K562 (cell line): Measurements from ENCODE around the gene MT1X. TPM values are rescaled to one million over a fixed set of nuclear protein-coding genes. Genes with fewer than 3 reads are reported as not detected.

Experiments
- CREM ChIP-seq: IDR thresholded peaks from 2 replicates; pipeline ENCODE4 v1.6.1; 2014; ENCODE audit warnings: antibody characterized with exemption, low read depth
- DIDO1 ChIP-seq: fragments of 450-650 bp; IDR thresholded peaks from 2 replicates; pipeline ENCODE4 v1.6.1; 2016; ENCODE audit warnings: low read depth, missing biosample characterization, missing genetic modification characterization
- E2F6 ChIP-seq, 2 experiments: IDR thresholded peaks; 2 replicates each; pipeline ENCODE4 v1.6.1; 2011; ENCODE audit warnings: borderline replicate concordance in 1 of 2, control low read depth in 1 of 2, low read depth in 1 of 2, low read length in 1 of 2, mild to moderate bottlenecking in 1 of 2, mixed read lengths in 1 of 2, moderate library complexity in 1 of 2; ENCODE audit not compliant: insufficient read depth in 1 of 2, insufficient read length in 1 of 2, poor library complexity in 1 of 2, severe bottlenecking in 1 of 2; ENCODE audit errors: extremely low read depth in 1 of 2
- EP400 ChIP-seq: fragments of 450-650 bp; IDR thresholded peaks from 2 replicates; pipeline ENCODE4 v1.6.1; 2017; ENCODE audit warnings: antibody characterized with exemption, mild to moderate bottlenecking, moderate library complexity
- GMEB1 ChIP-seq: fragments of 250-450 bp; sonication (Bioruptor Pico); IDR thresholded peaks from 2 replicates; pipeline ENCODE4 v1.4.0; 2020; ENCODE audit warnings: mild to moderate bottlenecking
- HEY1 ChIP-seq: fragments of 250-450 bp; sonication (Bioruptor Pico); IDR thresholded peaks from 2 replicates; pipeline ENCODE4 v1.5.0; 2020; ENCODE audit warnings: mild to moderate bottlenecking, moderate library complexity, borderline replicate concordance
- NKRF ChIP-seq: fragments of 450-650 bp; IDR thresholded peaks from 2 replicates; pipeline ENCODE4 v1.6.1; 2016; ENCODE audit warnings: borderline replicate concordance
- NRF1 ChIP-seq, 2 experiments: fragments of 450-650 bp; IDR thresholded peaks in 1 of 2; conservative IDR thresholded peaks in 1 of 2; 2 replicates each; pipeline ENCODE4 v1.6.1; 2014; ENCODE audit warnings: mild to moderate bottlenecking in 2 of 2
- PHF20 ChIP-seq: fragments of 450-650 bp; IDR thresholded peaks from 2 replicates; pipeline ENCODE4 v1.6.1; 2018; ENCODE audit not compliant: partially characterized antibody
- SP2 ChIP-seq: IDR thresholded peaks from 2 replicates; pipeline ENCODE4 v1.6.1; 2011; ENCODE audit warnings: mild to moderate bottlenecking, low read depth, low read length, moderate library complexity; ENCODE audit not compliant: poor library complexity, severe bottlenecking; ENCODE audit errors: extremely low read depth
- TFAP4 ChIP-seq: sonication (generic); formaldehyde crosslinking; IDR thresholded peaks from 2 replicates; pipeline ENCODE4 v1.8.0; 2022; ENCODE audit warnings: missing genetic modification reagents, mild to moderate bottlenecking, moderate library complexity, borderline replicate concordance
- TFE3 ChIP-seq: fragments of 450-650 bp; formaldehyde crosslinking; IDR thresholded peaks from 2 replicates; pipeline ENCODE4 v1.4.0; 2020; ENCODE audit warnings: mild to moderate bottlenecking, mixed read lengths
- ZBTB12 ChIP-seq: fragments of 250-450 bp; sonication (Bioruptor Pico); IDR thresholded peaks from 2 replicates; pipeline ENCODE4 v1.4.0; 2020
- ZNF512 ChIP-seq: IDR thresholded peaks from 2 replicates; pipeline ENCODE4 v1.6.1; 2016; ENCODE audit warnings: missing genetic modification characterization, missing compliant biosample characterization
- polyA plus RNA-seq, 8 experiments: library from polyadenylated mRNA; depleted of rRNA in 4 of 8; stranded (reverse) in 5 of 8; unstranded in 3 of 8; fragments of >200 nt; fragmentation: Nextera tagmentation in 2 of 8; fragmentation: Illumina TruSeq in 1 of 8; extraction: Ambion mirVana in 2 of 8; extraction: Trizol in 1 of 8; gene quantifications; 2 replicates each; pipeline versions ENCODE4 v1.2.1 to v1.2.3, GENCODE V29; 2011 to 2014; ENCODE audit warnings: inconsistent platforms in 1 of 8, missing spikeins in 1 of 8
- total RNA-seq, 7 experiments: library from RNA; depleted of rRNA in 6 of 7; stranded (reverse); fragments of >200 nt in 6 of 7; fragmentation: Illumina TruSeq in 2 of 7; extraction: Trizol in 2 of 7; gene quantifications; 2 replicates each; pipeline versions ENCODE4 v1.2.1 to v1.2.3, GENCODE V29; 2011 to 2021; ENCODE audit warnings: low replicate concordance in 1 of 7

Gene MT1X
- total and polyA plus RNA-seq, 9 of the 15 experiments (the other 6 are each of a cell fraction or from before 2014, with no cell fraction given): 4.9 to 22.8 (median 8.7) TPM

- peak in 1 of 2 experiments; percentile 42; a peak in 2 of 4 replicates for TF ChIP-seq NRF1 (conservative IDR thresholded peaks at IDR 0.05 in 1 of 2, IDR thresholded peaks at IDR 0.05 in 1 of 2)
- peak; percentile 91 for TF ChIP-seq CREM
- TF ChIP-seq SP2: peak; percentile 20
- peak; percentile 79 for TF ChIP-seq GMEB1 (CRISPR knock-in tag)
- peak; percentile 80 for TF ChIP-seq PHF20
- no peak for TF ChIP-seq TFE3
- TF ChIP-seq HEY1: no peak
- peak; percentile 62 for TF ChIP-seq TFAP4 (CRISPR knock-in tag)
- peak; percentile 91 for TF ChIP-seq EP400
- TF ChIP-seq ZBTB12: no peak
- peak; percentile 61 to 83 for TF ChIP-seq E2F6 (IDR thresholded peaks at IDR 0.05; ENCODE audit: borderline replicate concordance in 1 of 2, extremely low read depth in 1 of 2, insufficient read depth in 1 of 2, insufficient read length in 1 of 2, low read depth in 1 of 2, low read length in 1 of 2, poor library complexity in 1 of 2, severe bottlenecking in 1 of 2)
- TF ChIP-seq ZNF512 (tag): no peak
- TF ChIP-seq NKRF: peak; percentile 95
- peak; percentile 52; the same call in 1 of the 2 replicates for TF ChIP-seq DIDO1 (tag)
Measured at GRCh38 chr16:56729735-56730662, 47.7 kb downstream of the MT1X start, which contains the start of gene NUP93 (continued).
